ENCODE measurements around the gene C1orf141. TPM values are rescaled to one million over a fixed set of nuclear protein-coding genes. Genes with fewer than 3 reads are reported as not detected.

Gene C1orf141
- polyA plus RNA-seq, 1 experiment = not detected

DNA sequence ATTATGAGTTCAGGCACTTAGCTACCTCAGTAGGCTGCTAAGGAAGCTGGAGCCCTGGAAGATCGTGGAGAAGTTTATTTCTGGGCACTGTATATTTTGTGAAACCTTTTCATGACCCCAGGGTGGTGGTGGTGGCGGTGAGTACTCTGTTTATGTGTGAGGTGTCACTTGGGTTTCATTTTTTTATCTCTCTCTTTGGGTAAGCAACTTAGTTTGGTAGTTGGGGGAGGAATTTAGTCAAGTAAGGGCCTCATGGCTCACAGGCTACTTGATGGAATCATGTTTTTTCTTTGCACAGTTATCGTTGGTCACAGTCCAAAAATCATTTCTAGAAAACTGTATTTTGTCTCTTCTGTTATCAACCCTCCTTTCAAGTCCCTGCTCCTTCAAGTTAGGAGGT is 33.9 kb downstream of the C1orf141 start:
- no peak overlapping the region for H3K4me3 ChIP-seq (ENCODE audit: low read depth, low read length)
- TF ChIP-seq, protein P1, sequence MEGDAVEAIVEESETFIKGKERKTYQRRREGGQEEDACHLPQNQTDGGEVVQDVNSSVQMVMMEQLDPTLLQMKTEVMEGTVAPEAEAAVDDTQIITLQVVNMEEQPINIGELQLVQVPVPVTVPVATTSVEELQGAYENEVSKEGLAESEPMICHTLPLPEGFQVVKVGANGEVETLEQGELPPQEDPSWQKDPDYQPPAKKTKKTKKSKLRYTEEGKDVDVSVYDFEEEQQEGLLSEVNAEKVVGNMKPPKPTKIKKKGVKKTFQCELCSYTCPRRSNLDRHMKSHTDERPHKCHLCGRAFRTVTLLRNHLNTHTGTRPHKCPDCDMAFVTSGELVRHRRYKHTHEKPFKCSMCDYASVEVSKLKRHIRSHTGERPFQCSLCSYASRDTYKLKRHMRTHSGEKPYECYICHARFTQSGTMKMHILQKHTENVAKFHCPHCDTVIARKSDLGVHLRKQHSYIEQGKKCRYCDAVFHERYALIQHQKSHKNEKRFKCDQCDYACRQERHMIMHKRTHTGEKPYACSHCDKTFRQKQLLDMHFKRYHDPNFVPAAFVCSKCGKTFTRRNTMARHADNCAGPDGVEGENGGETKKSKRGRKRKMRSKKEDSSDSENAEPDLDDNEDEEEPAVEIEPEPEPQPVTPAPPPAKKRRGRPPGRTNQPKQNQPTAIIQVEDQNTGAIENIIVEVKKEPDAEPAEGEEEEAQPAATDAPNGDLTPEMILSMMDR (IDR thresholded peaks at IDR 0.05; ENCODE audit: low read depth, low read length) = no peak
- no peak for DNase-seq (ENCODE audit: low read depth, low spot score)
- H3K27me3 ChIP-seq (ENCODE audit: control insufficient read depth, insufficient read depth, low read length) = no peaks in the 10 kb centered on the region
- CTCF ChIA-PET = no interaction called here
- no peaks in the 10 kb centered on the region for H3K9me3 ChIP-seq (ENCODE audit: control insufficient read depth, insufficient read depth, low read length)
- H3K27ac ChIP-seq (ENCODE audit: low read depth, low read length) = no peak overlapping the region
- POLR2A ChIA-PET = no interaction called here

DNA sequence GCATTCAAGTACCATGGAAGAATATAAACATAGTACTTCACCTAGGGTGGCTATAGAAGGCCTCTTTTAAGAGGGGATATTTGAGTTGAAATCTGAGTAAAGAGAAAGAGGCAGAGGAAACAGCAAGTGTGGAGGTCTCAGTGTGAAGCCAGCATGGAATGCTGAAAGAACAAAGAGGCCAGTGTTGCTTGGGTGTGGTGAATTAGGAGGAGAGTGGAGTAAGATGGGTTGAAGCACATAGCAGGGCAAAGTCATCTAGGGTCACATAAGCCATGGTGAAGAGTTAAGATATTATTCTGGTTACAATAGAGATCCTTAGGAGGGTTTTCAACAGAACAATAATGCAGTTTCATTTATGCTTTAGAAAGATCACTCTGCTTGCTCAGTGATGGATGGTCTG is 37.5 kb downstream of the C1orf141 start:
- Histone ChIP-seq H3K27me3 (ENCODE audit: control insufficient read depth, insufficient read depth, low read length) (no peaks in the 10 kb centered on the region), H3K4me3 (ENCODE audit: low read depth, low read length) (no peak overlapping the region), H3K9me3 (ENCODE audit: control insufficient read depth, insufficient read depth, low read length) (no peaks in the 10 kb centered on the region), H3K27ac (ENCODE audit: low read depth, low read length) (no peak overlapping the region)
- ChIA-PET POLR2A (no interaction called here), CTCF (no interaction called here)
- DNase-seq (ENCODE audit: low read depth, low spot score) = no peak
- TF ChIP-seq, protein P1 (IDR thresholded peaks at IDR 0.05; ENCODE audit: low read depth, low read length) = no peak

DNA sequence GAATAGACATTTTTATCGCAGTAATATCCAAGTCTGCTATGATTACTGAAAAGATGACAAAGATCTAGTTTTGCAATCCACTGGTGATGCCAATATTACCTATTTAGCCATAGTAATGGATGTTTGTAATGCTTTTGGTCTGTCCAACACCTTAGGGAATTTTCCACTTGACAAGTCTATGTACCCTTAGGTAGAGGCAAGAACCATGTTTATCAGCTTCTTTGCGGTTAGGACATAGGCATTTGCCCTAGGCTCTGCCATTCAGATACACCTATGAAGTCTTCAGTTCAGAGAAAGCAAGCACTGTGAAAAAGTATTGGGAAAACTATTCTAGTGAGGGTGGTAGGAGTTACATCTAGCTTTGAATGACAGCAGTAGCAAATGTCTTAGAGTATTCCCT is 40.6 kb downstream of the C1orf141 start:
- CTCF ChIA-PET = no interaction called here
- TF ChIP-seq, protein P1 (IDR thresholded peaks at IDR 0.05; ENCODE audit: low read depth, low read length) = no peak

DNA sequence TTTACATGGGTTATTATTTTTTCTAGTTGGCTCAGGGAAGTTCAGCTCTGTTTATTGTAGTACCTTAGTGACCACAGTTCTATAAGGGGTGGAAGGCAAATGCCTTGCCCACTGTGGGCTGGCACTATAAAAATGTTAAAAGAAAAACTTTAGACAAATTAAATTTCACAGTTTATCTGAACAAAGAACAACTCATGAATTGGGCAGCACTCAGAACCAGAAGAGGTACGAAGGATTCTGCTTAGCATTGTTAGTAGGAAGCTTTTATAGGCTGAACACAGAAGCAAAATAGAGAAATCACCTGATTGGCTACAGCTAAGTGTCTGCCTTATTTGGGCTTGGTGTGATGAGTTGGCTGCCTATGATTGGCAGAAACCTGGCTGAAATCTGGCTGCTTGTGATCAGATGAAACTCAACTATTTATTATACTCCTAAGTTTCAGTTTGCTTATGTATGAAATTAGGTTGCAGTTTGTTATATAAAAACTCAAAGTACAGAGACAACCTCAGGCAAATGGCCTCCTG is 45.0 kb downstream of the C1orf141 start:
- Histone ChIP-seq H3K27ac (ENCODE audit: low read depth, low read length) (no peak overlapping the region), H3K9me3 (ENCODE audit: control insufficient read depth, insufficient read depth, low read length) (no peaks in the 10 kb centered on the region), H3K27me3 (ENCODE audit: control insufficient read depth, insufficient read depth, low read length) (peaks cover 4% of the 10 kb centered on the region), H3K4me3 (ENCODE audit: low read depth, low read length) (no peak overlapping the region)
- CTCF ChIA-PET = interaction anchor here (1.3 kb wide), 1 partner anchor 59 kb away, joined by 4 read pairs; no protein-coding TSS in a partner anchor
- DNase-seq (ENCODE audit: low read depth, low spot score) = no peak
- POLR2A ChIA-PET = no interaction called here
- TF ChIP-seq, protein P1 (IDR thresholded peaks at IDR 0.05; ENCODE audit: low read depth, low read length) = no peak

More for the DNA sequence above, 40.6 kb downstream of the C1orf141 start:
- peaks cover 4% of the 10 kb centered on the region for H3K27me3 ChIP-seq (ENCODE audit: control insufficient read depth, insufficient read depth, low read length)
- no peak overlapping the region for H3K4me3 ChIP-seq (ENCODE audit: low read depth, low read length)
- no peak overlapping the region for H3K27ac ChIP-seq (ENCODE audit: low read depth, low read length)
- POLR2A ChIA-PET = no interaction called here
- DNase-seq (ENCODE audit: low read depth, low spot score) = no peak
- H3K9me3 ChIP-seq (ENCODE audit: control insufficient read depth, insufficient read depth, low read length) = no peaks in the 10 kb centered on the region

DNA sequence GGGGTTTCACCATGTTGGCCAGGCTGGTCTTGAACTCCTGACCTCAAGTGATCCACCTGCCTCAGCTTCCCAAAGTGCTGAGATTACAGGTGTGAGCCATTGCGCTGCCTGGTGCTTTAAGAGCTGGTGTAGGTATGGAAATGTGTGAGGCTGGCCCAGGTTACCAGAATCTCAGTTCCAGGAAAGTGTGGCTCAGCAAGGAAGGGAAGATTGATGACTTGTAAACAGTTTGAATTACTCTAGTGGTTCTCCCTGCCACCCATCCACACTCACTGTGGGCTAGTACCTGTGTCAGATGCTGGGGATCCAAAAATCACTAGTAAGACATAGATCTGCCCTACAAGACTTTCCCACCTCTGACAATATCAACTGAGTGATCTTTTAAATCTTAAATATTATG is 46.3 kb downstream of the C1orf141 start:
- ChIA-PET CTCF (no interaction called here), POLR2A (no interaction called here)
- H3K27me3 ChIP-seq (ENCODE audit: control insufficient read depth, insufficient read depth, low read length) = peaks cover 4% of the 10 kb centered on the region
- no peak overlapping the region for H3K27ac ChIP-seq (ENCODE audit: low read depth, low read length)
- DNase-seq (ENCODE audit: low read depth, low spot score) = no peak
- H3K9me3 ChIP-seq (ENCODE audit: control insufficient read depth, insufficient read depth, low read length) = no peaks in the 10 kb centered on the region
- TF ChIP-seq, protein P1 (IDR thresholded peaks at IDR 0.05; ENCODE audit: low read depth, low read length) = no peak
- no peak overlapping the region for H3K4me3 ChIP-seq (ENCODE audit: low read depth, low read length)

Data from AG04450 (cell line).